ENCODE data around the gene SORCS1.

DNA sequence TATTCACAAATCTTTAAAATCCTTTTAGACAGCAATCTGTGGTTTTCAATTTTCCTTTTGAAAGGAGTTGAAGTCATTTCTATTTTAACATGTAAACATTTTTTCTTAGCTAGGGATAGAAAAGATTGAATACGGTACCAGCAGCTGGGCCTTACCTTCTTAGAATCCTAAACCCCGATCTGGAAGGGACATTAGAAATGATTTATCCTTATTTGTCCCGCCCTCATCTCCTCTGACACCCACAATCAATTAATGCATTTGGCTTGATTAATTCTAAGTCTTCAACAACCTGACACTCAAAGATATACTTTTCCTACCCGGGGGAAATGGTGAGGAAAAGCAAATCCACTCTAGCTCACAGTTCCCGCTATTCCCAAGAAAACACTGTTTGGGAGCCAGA, 100.4 kb downstream of the SORCS1 start:
- TF ChIP-seq, protein P1, sequence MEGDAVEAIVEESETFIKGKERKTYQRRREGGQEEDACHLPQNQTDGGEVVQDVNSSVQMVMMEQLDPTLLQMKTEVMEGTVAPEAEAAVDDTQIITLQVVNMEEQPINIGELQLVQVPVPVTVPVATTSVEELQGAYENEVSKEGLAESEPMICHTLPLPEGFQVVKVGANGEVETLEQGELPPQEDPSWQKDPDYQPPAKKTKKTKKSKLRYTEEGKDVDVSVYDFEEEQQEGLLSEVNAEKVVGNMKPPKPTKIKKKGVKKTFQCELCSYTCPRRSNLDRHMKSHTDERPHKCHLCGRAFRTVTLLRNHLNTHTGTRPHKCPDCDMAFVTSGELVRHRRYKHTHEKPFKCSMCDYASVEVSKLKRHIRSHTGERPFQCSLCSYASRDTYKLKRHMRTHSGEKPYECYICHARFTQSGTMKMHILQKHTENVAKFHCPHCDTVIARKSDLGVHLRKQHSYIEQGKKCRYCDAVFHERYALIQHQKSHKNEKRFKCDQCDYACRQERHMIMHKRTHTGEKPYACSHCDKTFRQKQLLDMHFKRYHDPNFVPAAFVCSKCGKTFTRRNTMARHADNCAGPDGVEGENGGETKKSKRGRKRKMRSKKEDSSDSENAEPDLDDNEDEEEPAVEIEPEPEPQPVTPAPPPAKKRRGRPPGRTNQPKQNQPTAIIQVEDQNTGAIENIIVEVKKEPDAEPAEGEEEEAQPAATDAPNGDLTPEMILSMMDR (IDR thresholded peaks at IDR 0.05; ENCODE audit: poor library complexity) = no peak
- TF ChIP-seq EZH2 (IDR thresholded peaks at IDR 0.05; ENCODE audit: borderline replicate concordance) (no peak), EZH2phosphoT487 (IDR thresholded peaks at IDR 0.05; ENCODE audit: low read depth, severe bottlenecking, unreplicated experiment) (no peak)
